Measurements from ENCODE around the gene MYO5A. TPM values are rescaled to one million over a fixed set of nuclear protein-coding genes. Genes with fewer than 3 reads are reported as not detected.

Gene MYO5A
- total and polyA plus RNA-seq, 9 of the 15 experiments (the other 6 are each of a cell fraction or from before 2014, with no cell fraction given), result 0.03 to 0.82 (median 0.40) TPM

DNA sequence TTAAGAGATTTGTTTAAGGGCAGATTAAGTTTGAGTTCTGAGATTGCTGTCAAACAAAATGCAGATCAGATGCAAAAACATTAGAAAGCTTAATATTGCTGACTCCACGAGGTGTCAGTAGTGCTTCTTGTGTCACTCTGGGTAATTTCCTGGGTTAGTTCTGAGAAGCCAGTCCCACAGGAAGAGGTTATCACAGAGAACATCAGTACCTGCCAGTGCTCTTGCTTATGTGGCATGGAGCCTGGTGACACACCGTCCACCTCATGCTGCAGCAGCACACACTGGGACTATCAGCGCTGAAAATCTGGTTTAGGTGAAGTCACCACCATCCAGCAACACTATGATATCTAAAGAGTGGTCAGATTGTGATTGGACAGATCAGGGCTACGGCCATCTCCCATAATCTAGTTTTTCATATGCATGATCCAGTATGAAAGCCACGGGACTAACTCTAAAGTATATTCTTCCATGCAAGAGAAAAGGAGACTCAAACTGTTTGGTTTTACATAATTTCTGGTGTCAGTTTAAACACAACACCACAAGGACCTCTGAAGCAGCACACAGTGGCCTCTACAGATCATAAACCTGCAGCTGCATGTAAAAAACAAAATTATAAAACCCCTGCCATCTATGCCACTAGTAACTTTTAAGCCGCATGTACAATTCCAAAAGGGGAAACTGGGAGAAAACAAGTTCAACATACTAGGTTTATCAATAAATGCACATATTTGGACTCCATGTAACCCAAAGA lies 197.0 kb downstream of the MYO5A start:
- peak; percentile 62; the same call in 2 of the 3 replicates for ATAC-seq
- H3K9me1 ChIP-seq (ENCODE audit: control insufficient read depth, insufficient read depth, low read length), result no peaks in the 10 kb centered on the region
- no peak for TF ChIP-seq PPARD (CRISPR knock-in tag; IDR thresholded peaks at IDR 0.05)
- TF ChIP-seq, protein P1, sequence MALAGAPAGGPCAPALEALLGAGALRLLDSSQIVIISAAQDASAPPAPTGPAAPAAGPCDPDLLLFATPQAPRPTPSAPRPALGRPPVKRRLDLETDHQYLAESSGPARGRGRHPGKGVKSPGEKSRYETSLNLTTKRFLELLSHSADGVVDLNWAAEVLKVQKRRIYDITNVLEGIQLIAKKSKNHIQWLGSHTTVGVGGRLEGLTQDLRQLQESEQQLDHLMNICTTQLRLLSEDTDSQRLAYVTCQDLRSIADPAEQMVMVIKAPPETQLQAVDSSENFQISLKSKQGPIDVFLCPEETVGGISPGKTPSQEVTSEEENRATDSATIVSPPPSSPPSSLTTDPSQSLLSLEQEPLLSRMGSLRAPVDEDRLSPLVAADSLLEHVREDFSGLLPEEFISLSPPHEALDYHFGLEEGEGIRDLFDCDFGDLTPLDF (CRISPR knock-in tag; IDR thresholded peaks at IDR 0.05), result no peak
- TF ChIP-seq RAD21 (CRISPR knock-in tag; conservative IDR thresholded peaks at IDR 0.05 in 1 of 2, IDR thresholded peaks at IDR 0.05 in 1 of 2), result peak; percentile 73 to 80
- TF ChIP-seq ZNF146 (CRISPR knock-in tag; IDR thresholded peaks at IDR 0.05; ENCODE audit: unreplicated experiment), result no peak
- no peak for TF ChIP-seq POLR2AphosphoS5 (IDR thresholded peaks at IDR 0.05; ENCODE audit: control insufficient read depth, insufficient read depth, low read depth, low read length)
- TF ChIP-seq NFYB (IDR thresholded peaks at IDR 0.05; ENCODE audit: extremely low read depth, insufficient read length), result no peak
- no peak for TF ChIP-seq ESRRA (IDR thresholded peaks at IDR 0.05; ENCODE audit: borderline replicate concordance, low read depth)
- TF ChIP-seq, protein P2, sequence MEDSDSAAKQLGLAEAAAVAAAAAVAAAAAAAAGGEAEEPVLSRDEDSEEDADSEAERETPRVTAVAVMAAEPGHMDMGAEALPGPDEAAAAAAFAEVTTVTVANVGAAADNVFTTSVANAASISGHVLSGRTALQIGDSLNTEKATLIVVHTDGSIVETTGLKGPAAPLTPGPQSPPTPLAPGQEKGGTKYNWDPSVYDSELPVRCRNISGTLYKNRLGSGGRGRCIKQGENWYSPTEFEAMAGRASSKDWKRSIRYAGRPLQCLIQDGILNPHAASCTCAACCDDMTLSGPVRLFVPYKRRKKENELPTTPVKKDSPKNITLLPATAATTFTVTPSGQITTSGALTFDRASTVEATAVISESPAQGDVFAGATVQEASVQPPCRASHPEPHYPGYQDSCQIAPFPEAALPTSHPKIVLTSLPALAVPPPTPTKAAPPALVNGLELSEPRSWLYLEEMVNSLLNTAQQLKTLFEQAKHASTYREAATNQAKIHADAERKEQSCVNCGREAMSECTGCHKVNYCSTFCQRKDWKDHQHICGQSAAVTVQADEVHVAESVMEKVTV (CRISPR knock-in tag; IDR thresholded peaks at IDR 0.05), result 0 out of 2 replicates have a peak, but pooled peaks have one; percentile 27
- peak; percentile 33; the same call in 1 of the 2 replicates for TF ChIP-seq ZNF316 (IDR thresholded peaks at IDR 0.05)
- no peak for TF ChIP-seq NFIC (IDR thresholded peaks at IDR 0.05)
- no peak for TF ChIP-seq HMG20B (CRISPR knock-in tag; IDR thresholded peaks at IDR 0.05)
- TF ChIP-seq, protein P3, sequence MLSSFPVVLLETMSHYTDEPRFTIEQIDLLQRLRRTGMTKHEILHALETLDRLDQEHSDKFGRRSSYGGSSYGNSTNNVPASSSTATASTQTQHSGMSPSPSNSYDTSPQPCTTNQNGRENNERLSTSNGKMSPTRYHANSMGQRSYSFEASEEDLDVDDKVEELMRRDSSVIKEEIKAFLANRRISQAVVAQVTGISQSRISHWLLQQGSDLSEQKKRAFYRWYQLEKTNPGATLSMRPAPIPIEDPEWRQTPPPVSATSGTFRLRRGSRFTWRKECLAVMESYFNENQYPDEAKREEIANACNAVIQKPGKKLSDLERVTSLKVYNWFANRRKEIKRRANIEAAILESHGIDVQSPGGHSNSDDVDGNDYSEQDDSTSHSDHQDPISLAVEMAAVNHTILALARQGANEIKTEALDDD (IDR thresholded peaks at IDR 0.05), result no peak
- TF ChIP-seq SMC3 (conservative IDR thresholded peaks at IDR 0.05; ENCODE audit: insufficient read depth, low read depth, low read length), result 0 out of 2 replicates have a peak, but pooled peaks have one; percentile 24

More for the DNA sequence above, 197.0 kb downstream of the MYO5A start:
- peak; percentile 26 for FAIRE-seq
- Histone ChIP-seq H3K79me2 (ENCODE audit: control insufficient read depth, insufficient read depth, low read length) (no peaks in the 10 kb centered on the region), H3K4me3 (no peak overlapping the region), H3K9ac (ENCODE audit: insufficient read depth in 1 of 2, low read depth in 2 of 2, low read length in 2 of 2) (no peak overlapping the region), H3K4me2 (ENCODE audit: insufficient read depth, low read length) (no peak overlapping the region), H2AFZ (ENCODE audit: low read depth, low read length) (no peak overlapping the region), H3K27me3 (ENCODE audit: control insufficient read depth in 2 of 2, insufficient read depth in 2 of 2, low read length in 2 of 2) (no peaks in the 10 kb centered on the region), H3K4me1 (replicated peaks in 1 of 2; ENCODE audit: control insufficient read depth in 2 of 2, insufficient read depth in 2 of 2, low read length in 2 of 2) (no peaks in the 10 kb centered on the region), H3K9me3 (replicated peaks; ENCODE audit: control insufficient read depth, insufficient read depth, low read depth, low read length) (no peaks in the 10 kb centered on the region), H4K20me1 (replicated peaks; ENCODE audit: control insufficient read depth, insufficient read depth, low read length) (no peaks in the 10 kb centered on the region), H3K27ac (ENCODE audit: extremely low read depth, low read depth, low read length) (no peak overlapping the region), H3K36me3 (ENCODE audit: control insufficient read depth, insufficient read depth, low read length) (no peaks in the 10 kb centered on the region)
- ChIA-PET CTCF (ENCODE audit: low intra/inter-chr PET ratio) (interaction anchor here (1.0 kb wide), 1 partner anchor 404 kb away, joined by 3 read pairs; no protein-coding TSS in a partner anchor), POLR2A (no interaction called here)
- DNase-seq (ENCODE audit: extremely low read depth in 1 of 4, low spot score in 3 of 4), result peak in 2 of 4 experiments; percentile 14 to 29
- no TSS peak for BruUV-seq (replicated peaks)
- 4% methylated on average over 6 of the region's 6 CpGs for WGBS (ENCODE audit: insufficient coverage, low coverage, missing lambda C conversion rate)
- in situ Hi-C loops (cut with MboI) (no loop called here), intact Hi-C loops (cut with micrococcal nuclease) (loop anchor here (1.0 to 10.0 kb wide), 3 partner anchors 74 to 404 kb away; no protein-coding TSS in a partner anchor)

Data from K562 (cell line).